Fibroblast of the aortic adventitia (primary cell): ENCODE results near the gene MPP7. TPM values are rescaled to one million over a fixed set of nuclear protein-coding genes. Genes with fewer than 3 reads are reported as not detected.

Experiments used
- DNase-seq: peaks from one replicate; pipeline ENCODE4 v3.0.0-alpha.2; 2010; ENCODE audit warnings: low read depth
- H3K4me3 ChIP-seq: 2 replicates; pipeline ENCODE4 v1.5.1; 2011; ENCODE audit warnings: low read depth, mild to moderate bottlenecking, control low read depth, low read length, moderate library complexity
- total RNA-seq: library from RNA; depleted of rRNA; stranded (reverse); fragments of >200 nt; gene quantifications from 2 replicates; pipeline ENCODE4 v1.2.3, GENCODE V29; 2012; ENCODE audit warnings: low replicate concordance
- TF ChIP-seq, protein P1 (sequence below): IDR thresholded peaks from 2 replicates; pipeline ENCODE4 v1.5.1; 2011; ENCODE audit warnings: mild to moderate bottlenecking, low read length, control low read depth, inconsistent platforms; ENCODE audit not compliant: insufficient read depth

MPP7 gene
- total RNA-seq, 1 donor: 1.4 TPM

DNA sequence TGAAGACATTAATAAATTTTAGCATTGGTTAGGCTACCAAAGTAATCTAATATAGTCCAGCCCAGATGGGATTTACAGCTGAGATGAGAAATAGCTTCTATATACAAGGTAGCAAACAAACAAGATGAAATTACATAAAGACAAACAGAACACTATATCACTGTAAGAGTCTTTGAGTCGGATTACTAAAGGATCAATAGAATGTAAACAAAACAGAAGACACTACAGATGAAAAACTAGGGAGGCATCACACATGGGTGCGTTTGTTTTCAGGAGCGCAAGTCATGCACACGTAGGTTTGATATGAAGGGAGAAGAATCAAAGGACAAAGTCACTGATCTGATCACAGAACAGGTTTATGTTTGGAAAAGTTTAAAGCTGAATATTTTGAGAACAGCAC is 26.5 kb downstream of the MPP7 start:
- TF ChIP-seq, protein P1, sequence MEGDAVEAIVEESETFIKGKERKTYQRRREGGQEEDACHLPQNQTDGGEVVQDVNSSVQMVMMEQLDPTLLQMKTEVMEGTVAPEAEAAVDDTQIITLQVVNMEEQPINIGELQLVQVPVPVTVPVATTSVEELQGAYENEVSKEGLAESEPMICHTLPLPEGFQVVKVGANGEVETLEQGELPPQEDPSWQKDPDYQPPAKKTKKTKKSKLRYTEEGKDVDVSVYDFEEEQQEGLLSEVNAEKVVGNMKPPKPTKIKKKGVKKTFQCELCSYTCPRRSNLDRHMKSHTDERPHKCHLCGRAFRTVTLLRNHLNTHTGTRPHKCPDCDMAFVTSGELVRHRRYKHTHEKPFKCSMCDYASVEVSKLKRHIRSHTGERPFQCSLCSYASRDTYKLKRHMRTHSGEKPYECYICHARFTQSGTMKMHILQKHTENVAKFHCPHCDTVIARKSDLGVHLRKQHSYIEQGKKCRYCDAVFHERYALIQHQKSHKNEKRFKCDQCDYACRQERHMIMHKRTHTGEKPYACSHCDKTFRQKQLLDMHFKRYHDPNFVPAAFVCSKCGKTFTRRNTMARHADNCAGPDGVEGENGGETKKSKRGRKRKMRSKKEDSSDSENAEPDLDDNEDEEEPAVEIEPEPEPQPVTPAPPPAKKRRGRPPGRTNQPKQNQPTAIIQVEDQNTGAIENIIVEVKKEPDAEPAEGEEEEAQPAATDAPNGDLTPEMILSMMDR: no peak

DNA sequence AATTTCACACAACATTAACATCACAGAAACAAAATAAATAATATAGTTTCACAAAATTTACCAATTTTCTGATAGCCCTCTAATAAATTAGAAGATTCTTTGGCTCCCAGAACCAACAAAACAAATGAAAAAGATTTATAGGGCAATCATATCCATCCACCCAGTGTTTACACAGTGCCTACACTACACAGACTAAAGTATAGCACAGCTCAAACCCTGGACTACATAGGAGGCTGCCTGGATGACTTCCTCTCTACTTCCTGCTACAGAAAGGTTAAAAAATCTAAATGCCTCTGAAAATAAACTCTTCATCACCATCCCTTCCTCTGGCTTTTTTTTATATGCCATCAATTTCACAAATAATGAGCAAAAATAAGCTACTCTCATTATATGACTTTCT is 28.4 kb downstream of the MPP7 start:
- H3K4me3 ChIP-seq: no peak overlapping the region
- TF ChIP-seq, protein P1: no peak
- DNase-seq: no peak

More for the DNA sequence above, 26.5 kb downstream of the MPP7 start:
- DNase-seq: no peak
- no peak overlapping the region for H3K4me3 ChIP-seq

DNA sequence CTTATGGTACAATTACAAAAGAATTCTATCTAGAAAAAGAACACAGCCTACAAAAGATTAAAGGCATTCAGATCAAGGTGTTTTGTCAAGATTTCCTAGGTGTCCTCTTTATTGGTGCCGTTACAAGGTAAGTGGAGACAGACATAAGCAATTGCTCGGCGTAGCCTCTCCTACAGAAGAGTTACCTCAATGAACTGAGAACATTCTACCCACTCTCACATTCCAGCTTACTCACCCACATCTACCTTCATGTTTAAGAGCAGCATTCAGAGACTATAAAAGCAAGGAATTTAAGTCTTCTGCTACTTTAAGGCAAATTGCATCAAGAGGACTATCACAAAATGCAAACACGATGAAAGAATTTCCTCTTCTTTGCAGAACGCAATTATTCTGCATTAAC is 29.5 kb downstream of the MPP7 start:
- H3K4me3 ChIP-seq: no peak overlapping the region
- DNase-seq: no peak
- TF ChIP-seq, protein P1: no peak

DNA sequence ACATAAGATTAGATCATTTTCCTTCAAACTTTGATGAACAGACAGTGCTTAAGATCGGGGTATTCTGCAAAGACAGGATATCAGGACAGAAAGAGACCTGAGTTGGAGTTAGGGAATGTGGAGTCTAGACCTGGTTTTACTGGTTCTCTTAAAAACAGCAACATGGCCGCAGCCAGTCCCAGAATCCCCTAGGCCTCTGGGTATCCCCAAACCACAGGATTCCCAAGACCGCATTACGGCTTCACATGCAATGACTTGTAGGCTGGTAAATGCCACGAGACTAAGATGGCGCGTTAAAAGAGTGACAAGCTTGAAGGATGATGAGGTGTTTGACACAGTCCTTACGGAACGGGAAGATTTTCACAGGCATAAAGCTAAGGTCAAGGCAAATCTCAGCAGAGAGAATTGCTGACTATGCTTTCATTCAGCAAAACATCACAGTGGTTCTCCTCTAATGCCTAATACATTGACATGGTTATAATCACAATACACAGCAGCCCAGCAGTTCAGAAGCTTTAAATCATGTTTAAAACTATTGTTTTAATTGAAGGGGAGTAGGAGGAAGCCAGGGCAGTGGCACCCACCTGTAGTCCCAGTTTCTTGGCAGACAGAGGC is 32.9 kb downstream of the MPP7 start:
- no peak for DNase-seq
- TF ChIP-seq, protein P1: no peak

DNA sequence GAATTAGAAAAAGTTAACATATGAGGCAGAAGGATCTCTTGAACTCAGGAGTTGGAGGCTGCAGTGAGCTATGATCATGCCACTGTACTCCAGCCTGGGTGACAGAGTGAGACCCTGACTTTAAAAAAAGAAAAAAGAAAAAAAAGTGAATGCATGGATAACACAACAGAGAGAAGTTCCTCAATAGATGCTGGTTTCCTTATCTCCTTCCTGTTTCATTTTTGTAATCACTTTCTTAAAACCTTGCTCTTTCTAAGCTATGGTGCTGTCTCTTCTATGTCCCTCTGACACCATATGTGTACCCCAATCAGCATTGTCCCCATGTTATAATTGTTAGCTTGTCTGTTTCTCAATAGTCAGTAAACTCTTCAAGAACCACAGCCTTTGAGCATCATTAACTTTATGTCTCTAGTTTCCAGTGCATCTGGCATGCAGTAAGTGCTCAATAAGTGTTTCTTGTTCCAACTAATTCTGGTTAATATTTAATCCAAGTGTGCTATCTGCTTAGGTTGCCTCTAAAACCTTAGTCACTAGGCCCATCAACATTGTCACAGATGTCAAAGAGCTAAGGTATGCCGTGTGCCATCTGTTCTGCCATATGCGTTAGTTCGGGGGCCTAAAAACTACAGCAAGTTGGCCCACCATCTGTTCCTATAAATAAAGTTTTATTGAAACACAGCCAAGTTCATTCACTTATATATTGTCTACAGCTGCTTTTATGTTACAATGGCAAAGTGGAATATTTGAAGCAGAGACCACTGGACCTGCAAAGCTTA is 36.2 kb downstream of the MPP7 start:
- H3K4me3 ChIP-seq: no peak overlapping the region
- DNase-seq: no peak
- TF ChIP-seq, protein P1: no peak

More for the DNA sequence above, 32.9 kb downstream of the MPP7 start:
- H3K4me3 ChIP-seq: no peak overlapping the region

DNA sequence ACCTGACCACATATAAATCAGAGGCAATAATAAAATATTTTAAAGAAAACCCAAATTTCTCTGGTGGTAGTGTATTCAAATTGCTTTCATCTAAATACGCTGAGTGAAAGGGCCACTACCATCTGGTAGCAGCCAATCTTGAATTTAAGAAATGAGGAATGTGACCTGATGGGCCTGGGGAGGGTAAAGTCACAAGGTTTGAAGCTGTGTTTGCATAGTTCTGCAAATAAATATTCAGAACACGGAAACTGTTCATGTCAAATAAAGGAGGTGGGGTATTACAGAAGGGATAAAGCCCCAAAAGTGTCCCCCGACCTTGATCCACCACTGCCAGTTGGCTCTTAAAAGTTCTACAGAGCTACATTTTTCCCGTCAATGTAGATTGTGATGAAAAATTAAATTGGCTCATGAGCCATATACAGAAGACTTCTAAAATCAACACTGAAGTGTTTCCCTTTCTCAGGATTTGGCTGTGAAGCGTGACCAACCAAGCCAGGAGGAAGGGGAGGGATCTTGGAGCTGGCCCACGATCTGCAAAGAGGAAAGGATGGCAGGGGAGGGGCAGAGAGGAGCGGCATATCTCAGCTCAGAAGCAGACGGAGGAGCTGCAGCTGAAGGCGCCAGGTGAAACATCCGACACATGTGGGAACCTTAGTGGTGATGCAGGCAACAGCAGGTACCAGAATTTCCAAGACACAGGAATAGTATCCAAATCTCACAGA is 39.6 kb downstream of the MPP7 start:
- DNase-seq: no peak
- TF ChIP-seq, protein P1: no peak
- H3K4me3 ChIP-seq: no peak overlapping the region
